ENCODE measurements around the gene B3GNT7. TPM values are rescaled to one million over a fixed set of nuclear protein-coding genes. Genes with fewer than 3 reads are reported as not detected.
A peak's percentile ranks its signal among the peaks of the same experiment; 100 is the strongest.
"Not testable (repeated sequence)": the region's sequence is repeated elsewhere in the genome, so short reads cannot be mapped to it uniquely, and the experiment has no call there.

Gene B3GNT7, protein sequence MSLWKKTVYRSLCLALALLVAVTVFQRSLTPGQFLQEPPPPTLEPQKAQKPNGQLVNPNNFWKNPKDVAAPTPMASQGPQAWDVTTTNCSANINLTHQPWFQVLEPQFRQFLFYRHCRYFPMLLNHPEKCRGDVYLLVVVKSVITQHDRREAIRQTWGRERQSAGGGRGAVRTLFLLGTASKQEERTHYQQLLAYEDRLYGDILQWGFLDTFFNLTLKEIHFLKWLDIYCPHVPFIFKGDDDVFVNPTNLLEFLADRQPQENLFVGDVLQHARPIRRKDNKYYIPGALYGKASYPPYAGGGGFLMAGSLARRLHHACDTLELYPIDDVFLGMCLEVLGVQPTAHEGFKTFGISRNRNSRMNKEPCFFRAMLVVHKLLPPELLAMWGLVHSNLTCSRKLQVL
- 100 to 1,000 TPM; 110 to 461 TPM for total RNA-seq
- long read RNA-seq, partial matches to known transcripts, result 0 of 57 reads
- long read RNA-seq, other reads (novel, unspliced or antisense), result 54 of 57 reads

DNA sequence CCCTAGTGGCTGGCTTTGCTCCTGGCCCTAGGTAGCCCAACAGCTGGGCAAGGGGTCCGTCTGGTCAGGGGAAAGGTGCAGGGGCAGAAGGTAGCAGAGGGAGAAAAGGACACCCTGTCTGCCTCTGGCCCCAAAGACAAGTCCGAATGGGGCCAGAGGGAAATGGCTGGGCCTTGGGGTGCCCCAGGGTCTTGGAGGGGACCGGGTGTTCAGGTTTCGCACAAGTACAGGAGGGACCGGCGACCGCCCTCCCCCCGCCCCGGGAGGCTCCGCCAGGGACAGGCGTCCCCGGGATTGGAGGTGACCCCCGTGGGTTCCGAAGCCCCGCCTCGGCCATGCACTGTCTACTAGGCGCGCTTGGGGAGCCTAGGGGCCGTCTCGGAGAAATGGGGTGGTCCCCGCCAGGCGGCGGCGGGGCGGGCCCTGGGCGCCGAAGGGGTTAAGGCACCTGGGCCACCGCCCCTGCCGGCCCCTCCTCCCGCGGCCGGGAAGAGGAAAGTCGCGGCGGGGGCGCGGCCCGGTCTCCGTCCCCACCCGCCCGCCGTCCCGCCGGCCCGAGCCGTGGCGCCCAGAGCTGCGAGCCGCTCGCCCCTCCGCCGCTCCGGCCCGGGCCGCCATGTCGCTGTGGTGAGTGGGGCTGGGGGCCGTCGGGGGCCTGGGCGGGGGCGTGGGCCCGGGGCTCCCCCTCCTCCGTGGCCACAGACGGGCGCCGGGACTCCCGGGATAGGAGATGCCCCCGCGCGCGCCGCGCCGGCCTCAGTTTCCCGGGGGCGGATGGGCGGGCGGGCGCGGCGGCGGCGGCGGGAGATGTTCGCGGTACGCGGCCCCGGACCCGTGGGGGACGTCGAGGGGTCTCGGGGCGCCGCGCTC lies at the start of gene B3GNT7:
Gene B3GNT7, plus strand, starts transcription at position 523 of the 870 bp plus-strand sequence. Its CDS starts 94 bp downstream, at position 617.
- ATAC-seq (peak; percentile 76), DNase-seq (peak; percentile 63 to 77)
- intact Hi-C loops (cut with DNase I, micrococcal nuclease), result no loop called here

DNA sequence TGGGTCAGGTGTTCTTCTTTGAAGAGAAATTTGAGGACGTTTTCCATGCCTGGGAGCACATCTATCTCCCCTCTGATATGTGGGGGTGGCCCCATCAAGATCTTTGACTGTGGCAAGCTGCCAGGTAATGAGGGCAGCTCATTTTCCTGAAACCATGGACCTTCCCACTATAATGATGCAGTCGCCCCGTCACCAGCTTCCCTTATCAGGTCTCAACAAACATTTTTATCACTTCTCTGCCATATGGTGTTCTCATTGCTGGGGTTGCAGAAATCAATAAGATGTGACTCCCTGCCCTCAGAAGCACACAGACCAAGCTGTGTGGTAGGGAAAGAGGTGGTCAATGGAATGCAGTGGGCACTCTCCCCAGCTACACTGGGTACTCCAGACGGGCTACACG lies 48.4 kb upstream of the B3GNT7 start:
- ATAC-seq (peak; percentile 69), DNase-seq (peak; percentile 40 to 51)
- intact Hi-C loops (cut with DNase I, micrococcal nuclease), result no loop called here

DNA sequence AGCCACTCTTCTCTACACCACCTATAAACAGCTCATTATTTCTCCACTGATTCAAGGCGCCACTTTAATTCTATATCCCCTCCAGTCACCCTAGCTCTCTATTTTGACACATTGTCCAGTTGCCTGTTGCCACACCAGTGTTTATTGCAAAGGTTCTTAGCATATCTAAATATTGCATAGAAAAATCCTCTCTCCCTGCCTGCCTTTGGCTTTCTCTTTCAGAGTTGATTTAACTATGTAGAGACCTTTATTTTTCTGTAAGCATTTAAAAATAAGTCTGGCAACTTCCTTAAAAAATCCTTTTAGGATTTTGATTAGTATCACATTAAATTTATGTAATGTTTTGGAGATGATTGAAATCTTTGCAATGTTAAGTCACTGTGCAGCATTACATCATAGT lies 47.9 kb upstream of the B3GNT7 start:
- ATAC-seq, result no peak
- DNase-seq, result no peak
- intact Hi-C loops (cut with DNase I, micrococcal nuclease), result no loop called here

DNA sequence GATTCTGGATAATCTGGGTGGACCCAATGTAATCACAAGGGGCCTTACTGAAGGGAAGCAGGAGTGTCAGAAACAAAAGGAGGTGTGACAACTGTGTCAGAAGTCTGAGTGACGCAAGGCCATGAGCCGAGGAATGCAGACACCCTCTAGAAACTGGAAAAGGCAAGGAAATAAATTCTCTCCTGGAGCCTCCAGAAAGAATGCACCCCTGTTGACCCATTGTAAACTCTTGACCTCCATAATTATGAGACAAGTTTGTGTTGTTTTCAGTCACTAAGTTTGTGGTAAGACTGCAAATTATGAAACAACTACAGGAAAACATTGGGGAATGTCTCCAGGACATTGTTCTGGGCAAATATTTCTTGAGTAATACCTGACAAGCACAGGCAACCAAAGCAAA lies 47.3 kb upstream of the B3GNT7 start:
- DNase-seq, result peak in 1 of 2 donors; percentile 11
- ATAC-seq, result no peak
- intact Hi-C loops (cut with DNase I, micrococcal nuclease), result no loop called here

DNA sequence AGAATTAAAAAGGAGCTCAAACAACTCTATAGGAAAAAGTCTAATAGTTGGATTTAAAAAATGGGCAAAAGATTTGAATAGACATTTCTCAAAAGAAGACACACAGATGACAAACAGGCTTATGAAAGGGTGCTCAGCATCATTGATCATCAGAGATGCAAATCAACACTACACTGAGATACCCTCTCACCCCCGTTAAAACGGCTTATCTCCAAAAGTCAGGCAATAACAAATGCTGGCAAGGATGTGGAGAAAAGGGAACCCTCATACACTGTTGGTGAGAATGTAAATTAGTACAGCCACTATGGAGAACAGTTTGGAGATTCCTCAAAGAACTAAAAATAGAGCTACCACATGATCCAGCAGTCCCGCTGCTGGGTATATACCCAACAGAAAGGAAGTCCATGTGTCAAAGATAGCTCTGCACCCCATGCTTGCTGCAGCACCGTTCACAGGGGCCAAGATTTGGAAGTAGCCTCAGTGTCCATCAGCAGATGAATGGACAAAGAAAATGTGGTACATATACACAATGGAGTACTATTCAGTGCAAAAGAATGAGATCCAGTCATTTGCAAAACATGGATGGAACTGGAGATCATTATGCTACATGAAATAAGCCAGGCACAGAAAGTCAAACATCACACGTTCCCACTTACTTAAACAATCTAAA lies 46.7 kb upstream of the B3GNT7 start:
- no peak for ATAC-seq
- peak in 1 of 2 donors; percentile 10 for DNase-seq
- intact Hi-C loops (cut with DNase I, micrococcal nuclease), result no loop called here

DNA sequence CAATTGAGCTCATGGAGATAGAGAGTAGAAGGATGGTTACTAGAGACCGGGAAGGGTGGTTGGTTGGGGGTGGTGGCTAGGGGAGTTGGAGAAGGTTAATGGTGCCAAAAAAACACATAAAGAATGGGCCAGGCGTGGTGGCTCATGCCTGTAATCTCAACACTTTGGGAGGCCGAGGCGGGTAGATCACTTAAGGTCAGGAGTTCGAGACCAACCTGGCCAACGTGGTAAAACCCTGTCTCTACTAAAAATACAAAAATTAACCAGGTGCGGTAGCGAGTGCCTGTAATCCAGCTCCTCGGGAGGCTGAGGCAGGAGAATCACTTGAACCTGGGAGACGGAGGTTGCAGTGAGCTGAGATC lies 46.2 kb upstream of the B3GNT7 start:
- intact Hi-C loops (cut with DNase I, micrococcal nuclease); ATAC-seq: not testable (repeated sequence)
- DNase-seq, result peak in 1 of 2 donors; percentile 18

DNA sequence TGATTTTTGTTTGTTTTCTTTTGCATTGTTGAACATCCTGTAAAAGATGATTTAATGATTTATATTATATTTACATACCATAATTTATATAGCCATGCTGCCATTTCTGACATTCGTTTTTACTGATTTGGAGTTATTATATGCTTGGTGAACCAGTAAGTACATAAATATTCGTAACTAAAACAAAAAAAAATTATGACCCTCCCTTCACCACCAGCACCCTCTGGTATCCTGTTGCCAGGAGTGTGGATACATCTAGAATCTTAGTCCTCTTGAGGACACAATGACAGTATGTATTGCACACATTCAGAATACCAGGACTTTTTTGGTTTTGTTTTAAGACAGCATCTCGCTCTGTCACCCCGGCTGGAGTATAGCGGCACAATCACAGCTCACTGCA lies 43.9 kb upstream of the B3GNT7 start:
- intact Hi-C loops (cut with DNase I, micrococcal nuclease), result no loop called here
- ATAC-seq (peak; percentile 42), DNase-seq (no peak)

DNA sequence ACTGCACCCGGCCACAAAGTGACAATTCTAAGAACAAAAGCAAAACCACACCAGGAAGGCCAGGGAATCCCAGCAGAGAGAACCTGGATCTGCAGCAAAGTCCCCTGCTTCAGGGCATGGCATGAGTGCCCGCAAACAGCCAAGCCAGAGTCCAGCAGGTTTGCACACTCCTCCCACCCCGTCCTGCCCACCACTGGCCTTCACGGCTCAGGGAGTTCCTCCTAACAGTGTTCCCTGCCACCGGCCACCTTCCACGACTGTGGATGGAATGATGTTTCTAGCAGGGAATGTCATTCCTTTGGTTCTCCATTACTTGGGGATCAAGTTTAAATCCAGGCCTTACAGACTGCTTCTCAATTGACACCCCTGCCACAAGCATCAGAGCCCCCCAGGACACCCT lies 42.0 kb upstream of the B3GNT7 start:
- intact Hi-C loops (cut with DNase I, micrococcal nuclease), result no loop called here
- DNase-seq (peak in 1 of 2 donors; percentile 7), ATAC-seq (no peak)

DNA sequence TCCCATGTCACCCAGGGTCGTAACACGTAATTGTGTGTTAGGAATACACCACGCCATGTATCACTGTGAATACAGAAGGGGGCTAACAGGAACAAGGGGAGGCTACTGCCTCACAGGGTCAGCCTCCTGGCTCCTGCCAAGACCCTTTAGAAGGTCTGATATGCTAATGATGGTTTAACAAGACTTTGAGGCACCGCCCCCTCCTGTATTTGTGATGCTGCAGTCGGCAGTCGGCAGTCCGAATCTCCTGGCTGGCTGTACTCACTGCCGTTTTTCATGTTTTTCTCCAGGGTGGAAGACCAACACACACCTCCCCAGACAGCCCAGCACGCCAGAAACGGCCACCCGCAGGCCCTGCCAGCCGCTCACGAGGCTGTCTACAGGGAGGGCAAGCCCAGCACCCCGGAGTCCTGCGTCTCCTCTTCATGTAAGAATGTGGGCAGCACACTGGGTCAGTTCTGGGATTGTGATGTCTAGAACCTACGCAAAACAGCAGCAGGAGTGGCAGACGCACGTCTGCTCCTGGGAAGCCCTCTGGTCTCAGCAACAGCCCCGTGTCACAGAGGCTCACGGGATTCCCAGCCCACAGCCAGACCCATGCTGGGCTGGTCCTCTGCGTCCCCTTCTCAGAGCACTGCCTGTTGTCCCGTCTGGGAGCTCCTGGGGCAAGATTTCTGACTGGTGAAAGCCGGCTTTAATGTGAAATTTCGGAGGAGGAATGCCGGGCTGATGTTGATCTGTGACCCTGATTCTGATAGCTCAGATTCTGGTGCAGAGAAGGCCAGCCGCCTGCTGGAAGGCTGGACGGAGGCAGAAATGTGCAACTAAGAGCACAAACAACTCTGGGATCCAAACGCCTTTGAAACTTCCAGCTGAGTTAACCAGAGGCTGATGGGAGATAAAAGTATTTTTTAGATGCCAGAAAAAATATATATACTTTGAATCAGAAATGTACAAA lies 39.7 kb upstream of the B3GNT7 start:
- ATAC-seq (no peak), DNase-seq (peak in 1 of 2 donors; percentile 23)
- intact Hi-C loops (cut with DNase I, micrococcal nuclease), result no loop called here

DNA sequence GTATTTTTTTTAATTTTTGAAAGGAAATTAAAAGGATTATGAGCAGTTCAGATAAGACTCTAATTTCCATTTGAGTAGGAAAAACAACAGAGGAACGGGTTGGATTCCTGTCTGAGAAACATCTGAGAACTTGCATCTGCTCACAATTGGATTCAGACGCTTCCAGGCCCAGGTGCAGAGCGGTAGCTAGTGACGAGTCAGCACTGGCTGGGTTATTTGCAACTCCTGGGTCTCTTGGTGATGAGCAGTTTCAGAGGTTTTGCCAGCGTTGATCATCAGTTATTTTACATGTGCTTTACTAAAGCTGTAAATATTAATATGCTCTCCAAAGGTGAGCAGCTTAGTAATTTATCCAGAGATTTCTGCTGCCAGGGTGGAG lies 39.1 kb upstream of the B3GNT7 start:
- DNase-seq (peak in 1 of 2 donors; percentile 16), ATAC-seq (no peak)
- intact Hi-C loops (cut with DNase I, micrococcal nuclease), result no loop called here

DNA sequence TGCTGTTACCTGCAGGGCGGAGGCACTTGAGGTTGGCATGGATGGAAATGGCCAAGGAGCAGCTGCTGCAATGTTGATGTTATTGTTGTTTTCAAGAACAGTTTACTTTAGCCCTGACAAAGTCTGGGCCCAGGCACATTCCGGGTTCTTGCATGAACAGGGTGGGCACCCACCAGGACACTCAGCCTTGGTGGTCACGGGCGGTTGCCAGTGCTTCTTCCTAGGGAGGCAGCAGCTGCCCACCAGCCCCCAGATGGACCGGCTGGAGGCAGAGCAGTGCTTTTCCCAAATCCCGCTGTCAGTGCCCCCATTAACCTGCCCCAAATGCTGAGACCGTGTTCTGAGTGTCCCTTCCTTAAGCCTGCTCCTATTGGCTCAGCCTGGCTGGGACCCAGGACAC lies 38.5 kb upstream of the B3GNT7 start:
- DNase-seq (peak in 1 of 2 donors; percentile 8), ATAC-seq (no peak)
- intact Hi-C loops (cut with DNase I, micrococcal nuclease), result no loop called here

DNA sequence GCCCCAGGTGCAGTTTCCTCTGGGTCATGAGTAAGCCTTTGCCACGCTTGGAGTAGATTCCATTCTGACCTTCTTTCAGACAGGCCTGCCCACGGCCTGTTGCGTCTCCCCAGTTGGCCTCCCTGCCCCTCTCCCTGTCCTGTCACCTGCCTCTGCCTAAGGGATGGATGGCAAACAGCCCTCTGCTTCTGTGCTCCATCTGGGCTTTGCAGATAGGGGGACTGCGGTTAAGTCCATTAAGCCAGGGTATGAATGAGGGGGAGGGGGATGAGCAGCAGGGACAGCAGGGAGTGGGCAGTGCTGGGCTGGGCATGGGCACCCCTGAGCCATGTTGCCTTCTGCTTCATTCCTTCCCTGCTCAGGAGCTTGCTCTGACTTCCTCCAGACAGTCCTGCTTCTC lies 37.6 kb upstream of the B3GNT7 start:
- ATAC-seq (no peak), DNase-seq (peak in 1 of 2 donors; percentile 14)
- intact Hi-C loops (cut with DNase I, micrococcal nuclease), result no loop called here

DNA sequence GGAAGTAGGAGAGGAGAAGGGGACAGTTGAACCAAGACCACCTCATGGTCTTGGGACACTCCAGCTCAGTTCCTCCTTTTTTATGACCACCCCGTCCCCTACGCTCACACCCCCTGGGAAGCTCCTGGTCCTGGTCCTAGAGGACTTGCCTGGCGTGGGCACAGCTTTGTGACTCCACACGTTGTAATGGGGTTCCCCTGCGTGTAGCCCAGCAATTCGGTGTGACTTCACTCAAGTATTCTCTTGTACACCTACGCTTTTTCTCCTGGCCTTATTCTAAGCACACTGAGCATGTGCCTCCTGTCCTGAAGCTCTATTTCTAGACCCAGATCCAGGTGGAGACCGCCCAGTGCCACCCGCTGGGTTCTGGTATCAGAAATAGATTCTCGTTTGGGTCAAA lies 36.1 kb upstream of the B3GNT7 start:
- ATAC-seq (no peak), DNase-seq (peak in 1 of 2 donors; percentile 18)
- intact Hi-C loops (cut with DNase I, micrococcal nuclease), result no loop called here

DNA sequence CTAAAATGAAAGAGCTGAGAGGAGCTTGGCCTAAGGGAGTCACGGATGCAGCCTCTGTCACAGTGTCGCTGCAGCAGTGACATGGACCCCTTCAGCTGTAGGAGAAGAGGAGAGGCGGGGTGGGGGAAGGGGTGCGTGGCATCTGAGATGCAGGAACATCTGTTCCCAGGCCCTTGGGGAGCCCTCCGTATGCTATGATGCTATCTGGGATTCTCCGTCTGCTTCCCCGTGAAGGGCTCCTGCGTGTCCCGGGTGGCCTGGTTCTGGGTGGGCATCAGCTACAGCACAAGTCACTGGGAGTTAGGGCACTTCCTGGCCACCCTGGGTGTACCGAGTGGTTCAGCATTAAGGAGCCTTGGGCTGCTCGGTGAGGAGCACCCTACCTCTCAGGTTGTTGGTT lies 35.6 kb upstream of the B3GNT7 start:
- ATAC-seq (no peak), DNase-seq (peak in 1 of 2 donors; percentile 15)
- intact Hi-C loops (cut with DNase I, micrococcal nuclease), result no loop called here

DNA sequence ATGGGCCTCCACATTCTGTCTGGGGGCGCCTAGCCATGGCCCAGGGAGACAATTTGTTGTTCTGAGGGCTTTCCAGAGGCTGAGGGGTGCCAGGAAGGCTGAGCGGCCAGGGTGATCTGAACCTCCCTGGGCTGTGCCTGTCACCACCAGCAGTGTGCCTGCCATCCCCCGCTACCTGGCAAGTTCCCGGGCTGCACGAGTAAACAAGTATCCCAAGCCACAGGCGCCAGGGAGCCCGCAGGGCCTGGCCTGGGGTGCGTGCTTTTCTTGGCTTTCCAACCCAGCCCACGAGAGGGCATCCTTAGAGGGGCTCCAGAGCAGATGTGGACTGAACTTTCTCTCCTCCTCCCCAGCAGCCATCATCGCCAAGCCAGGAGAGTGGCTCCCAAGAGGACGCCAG lies 35.1 kb upstream of the B3GNT7 start:
- DNase-seq, result peak in 1 of 2 donors; percentile 23
- intact Hi-C loops (cut with DNase I, micrococcal nuclease), result no loop called here
- ATAC-seq, result no peak

DNA sequence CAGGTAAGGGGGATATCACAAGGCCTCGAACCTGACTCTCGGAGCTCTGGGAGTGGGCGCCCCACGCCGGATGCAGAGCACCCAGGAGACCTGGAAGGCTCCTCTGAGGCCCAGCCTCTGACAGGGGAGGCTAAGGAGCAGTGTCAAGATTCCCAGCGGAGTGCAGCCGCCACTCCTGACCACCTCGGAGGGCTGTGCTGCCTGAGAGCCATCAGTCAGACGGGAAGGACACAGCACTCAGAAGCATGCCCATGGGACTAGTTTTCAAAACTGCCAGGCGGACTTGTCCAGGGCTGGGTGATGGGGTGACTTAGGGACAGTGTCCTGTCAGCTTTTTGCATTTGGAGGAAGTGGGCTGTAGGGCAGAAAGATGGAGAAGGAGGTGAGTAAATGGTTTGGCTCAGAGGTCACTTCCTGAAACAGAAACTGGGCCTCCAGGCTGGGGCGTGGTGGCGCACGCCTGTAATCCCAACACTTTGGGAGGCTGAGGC lies 34.6 kb upstream of the B3GNT7 start:
- no peak for ATAC-seq
- DNase-seq, result peak in 1 of 2 donors; percentile 33

DNA sequence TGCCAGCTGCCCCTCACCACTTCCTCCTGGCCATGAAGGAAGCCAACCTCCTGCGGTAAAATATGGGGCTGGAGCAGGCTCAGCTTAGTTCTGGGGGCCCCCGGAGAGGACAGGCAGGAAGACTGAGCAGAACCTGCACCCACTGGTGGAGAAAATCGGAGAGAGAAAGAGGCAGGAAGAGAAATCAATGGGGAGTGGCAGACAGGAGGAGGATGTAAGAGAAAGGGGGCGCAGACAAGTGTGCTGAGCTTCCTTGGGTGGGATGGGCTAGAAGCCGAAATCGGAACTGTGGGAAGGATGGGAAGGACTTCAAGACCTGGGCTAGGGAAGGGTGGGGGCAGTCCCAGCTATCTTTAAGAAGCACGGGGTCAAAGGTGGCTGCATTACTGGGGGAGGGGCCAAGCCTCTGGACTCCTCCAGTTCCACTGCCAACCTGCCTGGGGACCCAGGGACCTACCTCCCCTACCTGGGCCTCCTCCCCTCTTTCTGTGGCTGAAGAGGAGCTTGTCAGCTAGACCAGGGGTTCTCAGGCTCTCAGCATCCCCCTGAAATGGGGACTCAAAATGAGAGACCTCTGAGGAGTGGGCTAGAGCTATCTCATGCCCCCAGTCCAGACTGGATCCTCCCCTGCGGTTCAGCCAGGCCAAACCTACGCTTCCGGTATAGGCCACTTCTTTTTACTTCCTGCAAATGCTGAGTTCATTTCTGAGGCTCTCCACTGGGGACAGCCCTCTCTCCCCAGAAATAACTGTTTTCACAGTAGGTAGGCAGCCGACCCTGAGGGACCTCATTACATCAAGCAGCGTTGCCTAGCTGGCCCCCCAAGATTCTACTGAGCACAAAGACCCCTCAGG lies 33.6 kb upstream of the B3GNT7 start:
- DNase-seq (peak in 1 of 2 donors; percentile 28), ATAC-seq (no peak)
- intact Hi-C loops (cut with DNase I, micrococcal nuclease), result no loop called here

More for the DNA sequence above, 34.6 kb upstream of the B3GNT7 start:
- intact Hi-C loops (cut with DNase I, micrococcal nuclease), result no loop called here
